Raji (cell line): ENCODE measurements around the gene TNNT3.

Source experiments
- POLR2A ChIP-seq: IDR thresholded peaks from 2 replicates; pipeline ENCODE4 v1.6.1; 2011; ENCODE audit warnings: low read depth, low read length, control low read depth; ENCODE audit not compliant: insufficient read depth

The TNNT3 gene

DNA sequence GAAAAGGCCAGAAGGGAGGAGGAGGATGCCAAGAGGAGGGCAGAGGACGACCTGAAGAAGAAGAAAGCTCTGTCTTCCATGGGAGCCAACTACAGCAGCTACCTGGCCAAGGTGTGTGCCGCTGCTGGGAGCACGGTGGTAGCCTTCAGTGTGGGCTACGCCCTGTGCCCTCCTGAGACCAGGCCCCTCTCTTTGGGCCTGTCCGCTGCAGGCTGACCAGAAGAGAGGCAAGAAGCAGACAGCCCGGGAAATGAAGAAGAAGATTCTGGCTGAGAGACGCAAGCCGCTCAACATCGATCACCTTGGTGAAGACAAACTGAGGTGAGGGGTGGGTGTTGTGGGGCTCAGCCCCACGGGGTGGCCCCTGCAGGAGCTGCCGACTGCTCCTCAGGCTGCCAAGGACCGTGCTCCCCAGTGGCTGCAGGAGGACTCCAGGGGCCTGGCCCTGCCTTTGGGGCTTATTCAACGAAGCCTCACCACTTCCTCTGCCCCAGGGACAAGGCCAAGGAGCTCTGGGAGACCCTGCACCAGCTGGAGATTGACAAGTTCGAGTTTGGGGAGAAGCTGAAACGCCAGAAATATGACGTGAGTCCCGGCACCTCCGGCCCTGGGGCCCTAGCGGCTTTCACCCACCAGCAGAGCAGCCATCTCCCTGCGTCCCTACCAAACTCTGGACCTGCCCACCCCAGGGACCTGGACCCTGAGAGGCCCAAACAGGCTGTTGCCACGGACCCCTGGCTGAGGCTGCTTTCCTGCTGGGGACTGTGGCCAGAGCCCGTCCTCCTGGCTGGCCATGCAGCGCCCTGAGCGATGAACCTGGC, 15.0 kb downstream of the TNNT3 start:
- TF ChIP-seq POLR2A: no peak

DNA sequence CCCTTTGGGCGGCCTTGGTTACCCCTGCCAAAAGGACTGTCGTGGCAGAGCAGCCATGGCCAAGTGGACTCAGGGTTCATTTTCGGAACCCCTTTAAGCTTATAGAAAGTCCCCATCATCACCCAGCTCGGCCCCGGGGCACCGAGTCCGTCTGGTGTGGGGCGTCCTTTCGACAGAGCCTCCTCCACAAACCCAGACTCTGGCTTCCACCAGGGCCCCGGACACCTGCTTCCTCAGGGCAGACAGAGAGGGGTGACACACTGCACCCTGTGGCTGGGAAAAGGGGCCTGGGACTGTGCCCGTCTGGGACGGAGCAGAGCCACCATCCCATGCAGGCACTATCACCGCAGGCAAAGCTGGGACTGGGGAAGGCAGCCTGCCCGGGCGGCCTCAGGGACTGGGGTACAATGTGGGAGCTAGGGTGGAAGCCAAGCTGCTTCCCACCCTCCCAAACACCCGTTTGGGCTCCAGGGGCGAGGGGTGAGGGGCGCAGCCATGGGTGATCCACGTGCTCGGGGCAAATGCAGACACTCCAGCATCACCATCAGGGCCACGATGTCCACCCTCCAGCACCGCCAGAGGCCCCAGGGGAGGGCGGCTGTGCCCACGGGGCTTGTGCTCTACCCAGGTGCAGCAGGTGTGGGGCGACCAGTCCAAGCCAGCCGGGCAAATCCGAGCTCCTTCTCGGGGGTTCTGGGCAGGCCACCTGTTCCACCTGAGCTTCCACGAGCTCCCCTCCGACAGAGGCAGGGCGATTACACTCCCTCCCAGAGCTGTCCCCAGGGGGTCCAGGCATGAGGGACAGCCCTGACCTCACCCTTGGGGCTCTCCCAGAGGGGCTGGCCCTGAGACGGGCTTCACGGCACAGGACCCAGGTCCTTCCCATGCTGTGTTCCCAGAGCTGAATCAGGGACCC, 15.9 kb downstream of the TNNT3 start:
- TF ChIP-seq POLR2A: no peak

DNA sequence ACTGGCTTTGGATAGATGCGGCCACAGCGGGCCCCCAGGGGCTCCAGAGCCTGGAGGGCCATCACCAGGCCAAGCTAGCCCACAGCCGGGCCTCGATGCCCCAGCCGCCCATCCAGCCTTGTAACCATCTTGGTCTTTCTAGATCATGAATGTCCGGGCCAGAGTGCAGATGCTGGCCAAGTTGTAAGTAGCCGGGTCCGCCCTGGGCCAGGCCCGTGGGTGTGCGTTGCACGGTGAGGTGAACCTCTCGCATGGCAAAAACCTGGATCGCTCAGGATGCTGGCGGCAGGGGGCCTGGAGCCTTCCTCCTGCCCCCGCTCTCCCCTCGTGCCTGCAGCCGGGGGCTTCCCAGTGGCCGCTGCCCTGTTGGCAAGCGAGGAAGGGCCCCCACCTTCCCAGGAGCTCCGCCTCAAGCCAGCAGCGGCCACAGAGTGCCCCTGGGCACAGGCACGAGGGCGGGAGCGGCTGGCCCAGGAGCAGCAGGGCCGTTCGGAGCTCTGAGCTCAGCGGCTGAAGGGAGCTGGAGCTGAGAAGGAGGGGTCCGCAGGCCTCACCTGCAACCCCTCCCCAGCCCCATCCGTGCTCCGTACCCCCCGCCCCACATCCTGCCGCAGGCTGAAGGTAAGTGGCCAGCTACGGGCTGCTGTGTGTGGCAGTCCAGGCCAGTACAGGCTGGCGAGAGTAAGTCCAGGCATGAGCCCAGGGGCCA, 16.7 kb downstream of the TNNT3 start:
- no peak for TF ChIP-seq POLR2A

DNA sequence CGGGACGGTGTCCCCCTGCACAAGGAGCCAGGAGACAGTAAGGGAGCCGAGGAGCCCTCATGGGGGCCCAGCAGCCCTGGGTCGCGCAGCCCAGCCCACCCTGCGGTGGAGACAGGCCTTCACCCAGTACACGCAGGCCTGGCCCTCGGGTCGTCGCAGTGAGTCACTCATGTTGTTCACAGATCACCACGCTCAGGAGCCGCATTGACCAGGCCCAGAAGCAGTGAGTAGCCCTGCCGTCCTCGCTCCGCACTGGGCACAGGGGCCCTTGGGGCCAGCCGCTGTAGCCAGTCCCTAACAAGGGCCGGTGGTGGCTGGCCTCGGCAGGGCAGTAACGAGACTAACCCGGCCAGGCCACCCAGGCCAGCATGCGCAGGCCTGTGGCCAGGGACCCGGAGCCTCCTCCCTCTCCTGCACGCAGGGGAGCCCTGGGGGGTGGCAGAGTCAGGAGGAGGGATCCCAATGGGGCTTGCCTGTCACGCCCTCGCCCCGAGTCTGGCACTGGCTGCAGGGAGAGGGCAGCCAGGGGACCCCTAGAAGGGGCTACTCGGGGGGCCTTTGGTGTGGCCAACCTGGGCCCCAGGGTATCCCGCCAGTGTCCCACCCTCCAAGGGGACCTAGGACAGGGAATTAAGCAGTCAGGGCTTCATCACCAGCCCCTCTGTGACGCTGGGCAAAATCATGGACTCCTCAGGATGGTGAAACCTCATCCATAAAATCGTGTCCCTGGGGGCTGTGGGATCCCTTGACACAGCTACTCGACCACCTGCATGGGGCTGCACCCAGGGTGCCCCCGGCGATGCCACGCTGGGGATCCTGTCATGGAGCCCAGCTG, 17.5 kb downstream of the TNNT3 start:
- no peak for TF ChIP-seq POLR2A

DNA sequence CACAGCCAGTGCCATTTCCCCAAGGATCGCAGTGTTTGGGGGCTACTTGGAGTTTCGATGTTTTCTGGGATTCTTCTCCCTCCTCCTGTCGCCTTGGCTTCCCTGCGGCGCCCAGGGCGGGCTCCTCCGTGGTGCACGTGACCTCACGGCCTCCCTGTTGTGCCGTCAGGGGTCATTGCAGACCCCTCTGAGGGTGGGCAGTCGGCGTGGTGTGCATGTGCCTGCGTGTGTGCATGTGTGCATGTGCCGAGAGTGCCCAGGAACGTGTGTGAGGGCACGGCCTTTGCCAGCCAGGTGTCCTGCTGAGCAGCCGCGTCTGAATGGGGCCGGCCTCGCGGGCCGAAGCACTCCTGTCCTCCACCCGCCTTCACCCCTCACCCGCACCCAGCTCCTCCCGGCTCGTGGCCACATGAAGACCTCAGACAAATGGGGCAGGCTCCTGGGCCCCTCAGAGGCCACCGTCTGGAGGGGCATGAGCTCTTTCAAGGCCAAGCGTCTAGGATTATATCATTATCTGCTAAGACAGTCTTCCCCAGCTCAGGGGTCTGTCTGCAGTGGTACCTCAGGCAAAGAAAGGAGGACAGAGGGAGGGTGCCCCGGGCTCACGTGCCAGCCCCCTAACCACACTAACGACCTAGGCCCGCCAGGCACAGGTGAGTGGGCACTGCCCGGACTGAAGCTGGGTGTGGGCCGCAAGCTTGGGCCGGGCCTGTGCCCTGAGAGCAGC, 18.3 kb downstream of the TNNT3 start:
- TF ChIP-seq POLR2A: no peak

DNA sequence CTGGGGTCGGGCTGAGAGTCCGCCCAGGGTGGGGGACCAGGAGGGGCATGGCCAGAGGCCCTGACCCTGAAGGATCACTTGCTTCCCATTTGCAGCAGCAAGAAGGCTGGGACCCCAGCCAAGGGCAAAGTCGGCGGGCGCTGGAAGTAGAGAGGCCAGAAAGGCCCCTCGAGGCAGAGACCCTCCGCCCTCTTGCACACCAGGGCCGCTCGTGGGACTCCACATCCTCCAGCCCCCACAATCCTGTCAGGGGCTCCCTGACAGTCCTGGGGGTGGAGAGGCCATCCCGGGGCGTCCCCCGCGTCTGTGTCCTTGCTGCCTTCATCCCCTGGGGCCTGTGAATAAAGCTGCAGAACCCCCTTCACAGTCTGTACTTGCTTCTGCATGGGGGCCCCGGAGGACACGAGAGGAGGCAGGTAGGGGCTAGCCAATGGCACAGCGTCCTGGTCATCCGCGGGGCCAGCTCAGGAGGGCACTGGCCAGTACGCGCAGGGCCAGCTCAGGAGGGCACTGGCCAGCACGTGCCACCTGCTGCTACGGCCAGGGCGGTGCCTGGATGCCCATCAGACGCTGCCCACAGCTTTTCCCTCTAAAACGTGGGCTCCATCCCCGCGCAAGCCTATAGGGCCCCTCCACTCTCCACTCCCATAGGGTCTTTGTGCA, 19.0 kb downstream of the TNNT3 start:
- TF ChIP-seq POLR2A: no peak

DNA sequence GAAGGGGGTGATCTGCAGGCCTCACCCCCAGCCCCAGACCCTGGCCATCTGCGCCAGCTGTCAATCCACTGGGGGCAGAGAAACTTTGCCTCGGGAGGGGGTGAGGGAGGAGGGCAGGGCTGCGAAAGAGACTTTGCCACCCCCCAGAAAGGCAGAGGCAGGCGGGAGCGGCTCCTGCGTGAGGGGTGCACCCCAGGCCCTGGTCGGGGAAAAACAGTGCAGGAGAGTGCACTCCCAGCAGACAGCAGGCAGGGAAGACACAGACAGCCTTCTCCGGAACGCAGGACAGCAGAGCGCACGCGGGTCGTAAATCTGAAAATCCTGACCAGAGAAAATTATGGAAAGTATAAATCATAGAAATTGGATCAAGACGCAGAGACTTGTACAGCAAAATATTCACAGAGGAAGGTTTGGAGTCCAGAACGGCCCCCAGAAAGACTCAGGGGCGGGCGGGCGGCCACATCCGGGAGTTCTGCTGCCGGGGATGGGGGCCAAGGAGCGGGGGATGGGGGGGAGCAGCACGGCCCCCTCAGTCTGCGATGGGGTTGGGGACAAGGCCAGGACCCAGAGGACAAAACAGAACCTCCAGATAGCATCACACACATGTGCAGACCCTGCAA, 19.6 kb downstream of the TNNT3 start:
- TF ChIP-seq POLR2A: no peak

DNA sequence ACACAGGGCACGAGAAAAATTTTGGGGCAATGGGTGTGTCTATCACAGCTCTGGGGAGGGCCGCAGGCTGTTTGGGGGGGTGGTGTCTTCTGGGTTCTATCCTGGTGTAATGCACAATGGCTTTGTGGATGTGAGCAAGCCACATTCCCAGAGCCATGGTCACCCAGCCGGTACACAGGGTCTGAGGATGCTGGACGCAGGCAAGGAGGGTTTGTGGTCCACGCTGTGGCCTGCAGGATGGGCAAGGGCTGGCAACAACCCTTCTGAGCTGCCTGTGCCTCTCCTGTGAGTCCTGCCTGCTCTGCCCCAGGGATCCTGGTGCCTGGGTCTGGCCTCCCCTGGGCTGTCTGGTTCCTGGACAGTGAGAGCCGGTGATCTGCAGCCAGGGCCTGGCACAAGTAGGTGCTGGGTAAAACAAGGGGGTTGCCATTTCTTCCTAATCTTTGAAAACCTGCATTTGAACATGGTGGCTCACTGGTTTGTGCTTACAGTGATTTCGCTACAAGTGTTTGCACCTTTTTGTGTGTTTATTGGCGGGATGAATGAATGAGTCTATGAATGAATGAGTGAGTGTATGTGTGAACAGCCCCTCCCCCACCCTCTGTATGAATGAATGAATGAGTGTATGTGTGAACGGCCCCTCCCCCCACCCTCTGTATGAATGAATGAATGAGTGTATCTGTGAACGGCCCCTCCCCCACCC, 23.2 kb downstream of the TNNT3 start:
- no peak for TF ChIP-seq POLR2A

DNA sequence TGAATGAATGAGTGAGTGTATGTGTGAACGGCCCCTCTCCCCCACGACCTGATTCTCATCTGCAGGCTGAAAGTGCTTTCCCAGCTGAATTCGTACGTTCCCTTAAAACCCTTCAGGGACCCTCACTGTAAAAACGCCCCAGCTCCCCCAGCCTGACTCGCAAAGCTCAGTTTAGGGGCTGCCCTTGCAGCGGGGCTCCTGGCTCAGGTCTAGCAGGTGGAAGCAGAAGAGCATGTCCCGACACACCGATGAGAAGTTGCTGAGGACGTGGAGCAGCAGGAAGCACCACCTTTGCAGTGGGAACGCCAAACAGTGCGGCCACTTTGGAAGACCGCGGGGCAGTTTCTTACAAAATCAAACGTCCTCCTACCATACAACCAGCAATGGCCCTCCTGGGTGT, 24.1 kb downstream of the TNNT3 start:
- no peak for TF ChIP-seq POLR2A

DNA sequence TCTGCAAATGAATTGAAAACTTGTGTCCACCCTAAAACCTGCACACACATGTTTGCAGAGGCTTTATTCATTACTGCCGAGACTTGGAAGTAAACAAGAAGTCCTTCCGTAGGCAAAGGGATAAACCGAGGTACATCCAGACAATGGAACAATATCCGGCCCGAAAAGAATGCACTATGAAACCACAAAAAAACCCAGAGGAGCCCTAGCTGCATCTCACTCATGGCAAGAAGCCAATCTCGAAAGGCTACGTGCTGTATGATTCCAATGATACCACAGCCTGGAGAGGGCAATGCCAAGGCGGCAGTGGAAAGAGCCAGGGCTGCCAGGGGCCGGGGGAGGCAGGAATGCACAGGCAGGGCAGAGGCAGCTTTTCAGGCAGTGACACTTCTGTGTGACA, 24.5 kb downstream of the TNNT3 start:
- TF ChIP-seq POLR2A: no peak

DNA sequence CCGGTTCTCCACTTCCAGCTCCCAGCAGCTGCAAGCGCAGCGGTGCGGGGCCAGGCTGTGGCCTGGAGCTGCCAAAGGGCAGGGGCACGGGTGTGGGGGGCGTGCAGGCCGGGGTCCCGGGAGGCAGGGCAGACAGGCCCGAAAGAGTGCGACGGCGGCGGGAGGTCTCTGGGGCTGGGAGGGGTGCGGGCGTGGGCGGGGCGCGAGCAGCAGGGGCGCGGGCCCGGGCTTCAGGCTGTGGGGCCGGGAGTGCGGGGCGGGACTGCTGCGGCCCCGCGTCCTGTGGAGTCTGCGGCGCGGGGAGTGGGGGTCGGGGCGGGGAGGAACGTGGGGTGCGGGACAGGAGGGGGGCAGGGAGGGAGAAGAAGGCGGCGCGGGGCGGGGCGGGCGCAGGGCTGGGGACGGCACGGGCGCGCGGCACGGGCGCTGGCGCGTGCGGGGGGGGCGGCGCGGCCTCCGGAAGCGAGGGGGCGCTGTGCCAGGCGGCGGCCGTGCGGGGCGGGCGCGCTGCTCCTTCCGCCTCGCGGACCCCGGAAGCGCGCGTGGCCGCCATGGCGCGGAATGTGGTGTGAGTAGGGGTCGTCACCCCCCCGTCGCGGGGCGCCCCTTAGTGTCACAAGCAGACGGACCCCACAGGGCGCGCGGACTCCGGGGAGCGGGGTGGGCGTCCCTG, 27.4 kb downstream of the TNNT3 start, which contains the start of gene MRPL23:
Gene MRPL23, plus strand, starts transcription at position 521 of the 673 bp plus-strand sequence. Its CDS starts 31 bp downstream, at position 552.
- no peak for TF ChIP-seq POLR2A
